ENCODE measurements around the gene GATM.

DNA sequence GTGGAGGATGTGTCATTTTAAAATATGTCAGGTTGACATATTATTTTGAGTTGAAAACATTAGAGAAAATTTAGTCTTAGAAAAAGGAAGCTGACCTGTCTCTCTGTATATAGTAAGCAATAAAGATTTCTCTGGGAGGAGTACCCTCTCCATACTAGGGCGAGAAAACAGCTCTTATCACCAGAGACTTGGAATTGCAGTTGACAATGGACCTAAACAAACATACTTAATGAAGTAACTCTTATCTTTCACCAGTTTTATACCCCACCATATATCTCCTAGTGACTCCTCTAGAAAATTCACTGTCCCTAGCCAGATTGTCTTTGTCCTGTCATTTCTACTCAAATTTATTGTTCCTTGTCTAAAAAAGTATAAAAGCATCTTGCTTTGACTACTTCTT is 7.2 kb upstream of the GATM start:
- no peak for TF ChIP-seq POLR2A (IDR thresholded peaks at IDR 0.05)
- TF ChIP-seq, protein P1, sequence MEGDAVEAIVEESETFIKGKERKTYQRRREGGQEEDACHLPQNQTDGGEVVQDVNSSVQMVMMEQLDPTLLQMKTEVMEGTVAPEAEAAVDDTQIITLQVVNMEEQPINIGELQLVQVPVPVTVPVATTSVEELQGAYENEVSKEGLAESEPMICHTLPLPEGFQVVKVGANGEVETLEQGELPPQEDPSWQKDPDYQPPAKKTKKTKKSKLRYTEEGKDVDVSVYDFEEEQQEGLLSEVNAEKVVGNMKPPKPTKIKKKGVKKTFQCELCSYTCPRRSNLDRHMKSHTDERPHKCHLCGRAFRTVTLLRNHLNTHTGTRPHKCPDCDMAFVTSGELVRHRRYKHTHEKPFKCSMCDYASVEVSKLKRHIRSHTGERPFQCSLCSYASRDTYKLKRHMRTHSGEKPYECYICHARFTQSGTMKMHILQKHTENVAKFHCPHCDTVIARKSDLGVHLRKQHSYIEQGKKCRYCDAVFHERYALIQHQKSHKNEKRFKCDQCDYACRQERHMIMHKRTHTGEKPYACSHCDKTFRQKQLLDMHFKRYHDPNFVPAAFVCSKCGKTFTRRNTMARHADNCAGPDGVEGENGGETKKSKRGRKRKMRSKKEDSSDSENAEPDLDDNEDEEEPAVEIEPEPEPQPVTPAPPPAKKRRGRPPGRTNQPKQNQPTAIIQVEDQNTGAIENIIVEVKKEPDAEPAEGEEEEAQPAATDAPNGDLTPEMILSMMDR (IDR thresholded peaks at IDR 0.05) = no peak

Data from esophagus squamous epithelium (tissue), 4 donors.